Ovary (tissue), 3 donors: Measurements from ENCODE around the gene KIAA1328.

Source experiments
- CTCF ChIP-seq, 3 donors: fragments of 450-650 bp in 2 of 3; fragments of 200-600 bp in 1 of 3; IDR thresholded peaks; one replicate each; pipeline versions ENCODE4 v1.5.1 to v1.8.0; 2016 to 2022; ENCODE audit warnings: antibody characterized with exemption in 3 of 3, mild to moderate bottlenecking in 1 of 3
- EP300 ChIP-seq: sonication (generic); formaldehyde crosslinking; IDR thresholded peaks from one replicate; pipeline ENCODE4 v1.6.1; 2017; ENCODE audit warnings: antibody characterized with exemption
- POLR2A ChIP-seq: fragments of 450-650 bp; IDR thresholded peaks from one replicate; pipeline ENCODE4 v1.6.1; 2017; ENCODE audit warnings: antibody characterized with exemption, mild to moderate bottlenecking, moderate library complexity
- donor health status: DM: no; HTN: no; CAD: no.

GRCh38 chr18:36887114-36887513 is 58.2 kb downstream of the KIAA1328 start:
- TF ChIP-seq CTCF (IDR thresholded peaks at IDR 0.05) (no peak), POLR2A (no peak), EP300 (no peak)
